GM20000 (cell line): Measurements from ENCODE around the gene ANKRD9.

Experiments used
- DNase-seq: peaks from one replicate; pipeline ENCODE4 v3.0.0; 2012; ENCODE audit warnings: low spot score
- TF ChIP-seq, protein P1 (sequence below): IDR thresholded peaks from 2 replicates; pipeline ENCODE4 v1.5.1; 2012; ENCODE audit warnings: mild to moderate bottlenecking, control low read depth; ENCODE audit errors: extremely low read depth, missing control alignments

ANKRD9 gene

DNA sequence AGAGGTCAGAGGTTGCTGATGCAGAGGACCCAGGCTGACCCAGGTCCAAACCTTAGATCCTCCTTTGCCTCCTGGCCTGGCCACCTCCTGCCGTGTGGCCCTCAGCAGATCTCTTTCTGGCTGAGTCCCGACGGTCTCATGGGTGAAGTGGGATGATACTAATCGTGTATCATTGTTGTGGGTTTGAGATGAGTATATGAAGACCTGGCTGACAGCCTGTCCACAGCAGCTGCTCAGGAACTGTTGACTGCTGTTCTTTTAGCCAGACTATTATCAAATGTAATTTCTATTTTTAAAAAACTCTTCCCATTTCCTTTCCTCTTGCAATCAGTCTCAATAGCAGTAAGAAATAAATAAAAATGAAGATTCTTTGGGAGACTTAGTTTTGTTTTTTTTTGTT lies 45.6 kb downstream of the ANKRD9 start:
- no peak for DNase-seq
- TF ChIP-seq, protein P1, sequence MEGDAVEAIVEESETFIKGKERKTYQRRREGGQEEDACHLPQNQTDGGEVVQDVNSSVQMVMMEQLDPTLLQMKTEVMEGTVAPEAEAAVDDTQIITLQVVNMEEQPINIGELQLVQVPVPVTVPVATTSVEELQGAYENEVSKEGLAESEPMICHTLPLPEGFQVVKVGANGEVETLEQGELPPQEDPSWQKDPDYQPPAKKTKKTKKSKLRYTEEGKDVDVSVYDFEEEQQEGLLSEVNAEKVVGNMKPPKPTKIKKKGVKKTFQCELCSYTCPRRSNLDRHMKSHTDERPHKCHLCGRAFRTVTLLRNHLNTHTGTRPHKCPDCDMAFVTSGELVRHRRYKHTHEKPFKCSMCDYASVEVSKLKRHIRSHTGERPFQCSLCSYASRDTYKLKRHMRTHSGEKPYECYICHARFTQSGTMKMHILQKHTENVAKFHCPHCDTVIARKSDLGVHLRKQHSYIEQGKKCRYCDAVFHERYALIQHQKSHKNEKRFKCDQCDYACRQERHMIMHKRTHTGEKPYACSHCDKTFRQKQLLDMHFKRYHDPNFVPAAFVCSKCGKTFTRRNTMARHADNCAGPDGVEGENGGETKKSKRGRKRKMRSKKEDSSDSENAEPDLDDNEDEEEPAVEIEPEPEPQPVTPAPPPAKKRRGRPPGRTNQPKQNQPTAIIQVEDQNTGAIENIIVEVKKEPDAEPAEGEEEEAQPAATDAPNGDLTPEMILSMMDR: no peak

DNA sequence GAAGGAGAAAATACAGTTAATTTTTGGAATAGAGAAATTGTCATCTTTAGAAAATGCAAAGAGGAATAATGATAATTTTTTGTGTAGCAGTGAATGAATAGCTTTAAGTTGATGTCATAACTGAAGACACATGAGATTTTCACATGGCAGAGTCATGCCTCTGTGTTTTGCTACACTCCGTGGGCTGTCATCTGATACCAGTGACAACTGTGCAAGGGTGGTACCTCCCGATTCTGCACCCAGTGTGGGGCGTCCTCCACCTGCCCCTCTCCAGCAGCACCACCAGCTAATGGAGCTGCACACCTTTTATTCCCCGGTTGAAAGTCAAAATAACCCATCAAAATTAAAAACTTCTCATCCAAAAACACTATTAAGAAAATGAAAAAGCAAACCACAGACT lies 47.2 kb downstream of the ANKRD9 start:
- DNase-seq: no peak
- TF ChIP-seq, protein P1: no peak

DNA sequence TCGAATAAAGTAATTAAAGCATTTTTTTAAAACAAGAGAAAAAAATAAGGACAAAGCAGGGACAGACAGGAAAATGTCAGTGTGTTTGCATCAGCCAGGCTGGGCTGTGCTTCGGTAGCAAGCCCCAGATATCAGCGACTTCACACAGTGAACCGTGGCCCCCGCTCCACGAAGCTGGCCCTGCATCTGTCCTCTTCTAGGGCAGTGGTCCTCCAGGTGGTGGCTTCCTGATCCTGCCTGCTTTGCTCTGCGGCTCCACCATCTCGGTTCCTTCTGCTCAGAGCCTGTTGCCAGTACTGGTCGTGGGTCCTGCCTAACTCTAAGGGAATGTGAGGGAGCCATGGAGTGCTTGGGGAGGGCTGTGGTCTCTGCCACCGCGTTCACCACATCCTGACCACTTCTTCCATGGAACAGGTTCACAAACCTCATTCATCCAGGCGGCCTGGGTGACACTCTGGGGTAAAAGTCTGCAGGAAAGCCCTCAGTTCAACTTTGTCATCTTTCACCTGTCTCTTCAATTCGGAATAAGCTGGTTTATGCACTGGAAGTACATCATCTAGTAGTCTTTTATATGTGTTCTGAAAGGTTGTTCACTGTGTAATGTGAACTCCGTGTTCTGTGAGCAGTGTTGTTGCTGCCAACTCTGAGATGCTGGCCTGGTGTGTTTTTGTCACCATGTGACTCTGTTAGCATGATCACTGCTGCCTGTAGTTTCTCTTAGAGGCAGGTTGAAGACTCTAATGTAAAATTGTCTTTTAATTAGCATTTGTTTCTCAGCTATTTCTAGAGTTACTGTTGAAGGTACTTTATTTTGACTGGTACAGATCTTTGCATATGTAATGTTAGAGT lies 47.9 kb downstream of the ANKRD9 start:
- no peak for DNase-seq
- TF ChIP-seq, protein P1: no peak

DNA sequence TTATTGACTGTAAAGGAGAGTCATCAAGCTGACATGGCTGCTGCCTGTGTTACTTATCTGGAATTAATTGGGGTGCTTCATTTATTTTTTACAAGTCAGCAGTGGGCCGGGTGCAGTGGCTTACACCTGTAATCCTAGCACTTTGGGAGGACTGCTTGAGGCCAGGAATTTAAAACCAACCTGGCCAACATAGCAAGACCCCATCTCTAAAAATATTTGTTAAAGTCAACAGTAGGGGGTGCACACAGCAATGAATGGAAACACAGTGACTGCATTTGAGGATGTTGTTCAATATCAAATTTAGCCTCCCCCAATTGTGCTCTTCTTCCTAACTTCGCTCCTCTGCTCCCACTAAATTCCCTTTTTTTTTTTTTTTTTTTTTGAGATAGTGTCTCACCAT lies 52.1 kb downstream of the ANKRD9 start:
- DNase-seq: no peak
- TF ChIP-seq, protein P1: no peak

DNA sequence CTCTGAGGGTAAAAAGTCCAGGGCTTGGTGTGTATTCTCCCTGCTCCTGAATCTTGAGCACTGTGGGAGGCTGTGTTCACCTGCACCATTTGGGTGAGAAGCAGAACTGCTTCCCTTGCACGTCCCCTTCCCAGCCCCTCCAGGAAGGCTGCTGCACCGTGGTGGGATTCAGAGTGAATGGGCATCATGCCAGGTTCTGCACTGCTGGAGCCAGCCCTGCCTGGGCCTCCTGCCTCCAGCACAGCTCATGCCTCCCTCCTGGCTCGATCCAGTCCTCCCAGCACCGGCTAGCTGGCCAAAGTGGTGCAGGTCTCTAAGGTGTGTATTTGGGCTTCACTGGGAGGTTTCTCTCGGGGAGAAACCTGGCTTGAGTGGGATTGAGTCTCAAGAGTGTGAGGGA lies 54.9 kb downstream of the ANKRD9 start:
- DNase-seq: no peak
- TF ChIP-seq, protein P1: no peak

DNA sequence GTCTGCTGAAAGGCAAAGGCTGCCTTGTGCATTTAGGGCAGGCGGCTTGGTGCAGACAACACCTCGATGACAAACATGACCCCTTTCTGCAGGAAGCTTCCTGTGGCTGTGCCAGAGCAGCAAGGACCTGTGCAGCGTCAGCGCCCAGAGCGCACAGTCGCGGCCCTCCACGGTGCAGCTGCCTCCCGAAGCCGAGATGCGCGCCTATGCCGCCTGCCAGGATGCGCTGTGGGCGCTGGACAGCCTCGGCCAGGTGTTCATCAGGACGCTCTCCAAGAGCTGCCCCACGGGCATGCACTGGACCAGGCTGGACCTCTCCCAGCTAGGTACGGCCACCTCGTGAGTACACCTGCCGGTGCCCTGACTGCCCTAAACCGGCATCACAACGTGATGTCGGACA lies 57.3 kb downstream of the ANKRD9 start:
- DNase-seq: no peak
- TF ChIP-seq, protein P1: no peak
